ENCODE data around the gene APOBEC3B.
A peak's percentile ranks its signal among the peaks of the same experiment; 100 is the strongest.
"Not testable (repeated sequence)": the region's sequence is repeated elsewhere in the genome, so short reads cannot be mapped to it uniquely, and the experiment has no call there.

The APOBEC3B gene

DNA sequence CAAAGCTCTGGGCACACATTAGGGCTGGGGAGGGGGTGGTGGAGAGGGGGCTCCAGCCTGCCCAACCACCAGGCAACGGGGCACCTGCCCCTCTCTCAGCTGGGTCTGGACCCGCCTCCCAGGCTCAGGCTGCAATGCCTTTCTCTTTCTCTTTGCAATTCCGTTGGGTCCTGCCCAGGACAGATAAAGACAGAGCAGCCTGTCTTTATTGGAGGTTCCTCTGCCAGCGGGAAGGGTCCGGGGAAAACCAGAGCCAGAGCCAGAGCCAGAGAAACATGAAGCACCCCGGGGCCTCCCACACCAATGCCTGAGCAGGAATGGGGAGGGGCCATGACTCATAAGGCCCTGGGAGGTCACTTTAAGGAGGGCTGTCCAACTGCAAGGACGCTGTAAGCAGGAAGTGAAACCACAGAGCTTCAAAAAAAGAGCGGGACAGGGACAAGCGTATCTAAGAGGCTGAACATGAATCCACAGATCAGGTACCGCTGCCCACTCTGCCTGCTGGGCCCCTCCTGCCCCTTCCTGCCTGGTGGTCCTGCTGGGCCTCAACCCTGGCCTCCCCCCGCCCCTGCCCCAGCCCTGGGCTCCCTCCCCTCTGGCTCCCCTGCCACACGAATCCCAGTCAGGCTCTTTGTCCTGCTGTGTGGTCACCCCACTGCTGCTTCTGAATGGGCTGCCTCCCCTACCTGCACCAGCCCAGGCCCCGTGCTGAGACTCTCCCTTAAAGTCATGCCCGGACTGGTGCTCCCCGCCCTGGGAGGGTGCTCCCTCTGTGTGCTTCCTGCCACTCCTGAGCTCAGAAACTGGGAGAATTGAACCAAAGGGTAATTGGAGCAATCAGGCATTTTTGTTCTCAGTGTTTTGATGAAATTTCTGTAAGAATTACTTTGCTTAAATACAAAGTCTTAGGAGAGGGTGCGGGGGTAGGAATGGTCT is at the start of gene APOBEC3B:
TSS of gene APOBEC3B (plus strand) at position 356 of the 936 bp plus-strand sequence. CDS start at position 463, 107 bp downstream.
- peak; percentile 79 for DNase-seq

DNA sequence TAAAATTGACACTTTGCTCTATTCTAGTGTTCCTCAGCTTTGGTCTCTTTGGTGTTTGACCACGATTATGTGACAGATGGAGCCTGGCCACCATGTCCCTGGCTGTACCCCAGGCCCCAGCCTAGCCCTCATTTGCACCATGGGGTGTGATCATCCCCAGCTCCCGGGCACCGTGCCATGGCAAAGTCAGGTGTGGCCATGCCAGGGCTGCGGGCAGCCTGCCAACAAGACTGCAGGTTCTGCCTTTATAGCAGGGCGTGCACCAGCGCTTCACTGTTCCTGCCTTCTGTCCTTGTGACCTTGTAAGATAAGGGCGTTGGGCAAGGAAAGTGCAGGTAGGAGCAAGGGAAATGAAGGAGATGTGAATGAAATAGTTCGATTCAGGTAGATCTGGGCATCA is 47.1 kb upstream of the APOBEC3B start:
- DNase-seq, result no peak

DNA sequence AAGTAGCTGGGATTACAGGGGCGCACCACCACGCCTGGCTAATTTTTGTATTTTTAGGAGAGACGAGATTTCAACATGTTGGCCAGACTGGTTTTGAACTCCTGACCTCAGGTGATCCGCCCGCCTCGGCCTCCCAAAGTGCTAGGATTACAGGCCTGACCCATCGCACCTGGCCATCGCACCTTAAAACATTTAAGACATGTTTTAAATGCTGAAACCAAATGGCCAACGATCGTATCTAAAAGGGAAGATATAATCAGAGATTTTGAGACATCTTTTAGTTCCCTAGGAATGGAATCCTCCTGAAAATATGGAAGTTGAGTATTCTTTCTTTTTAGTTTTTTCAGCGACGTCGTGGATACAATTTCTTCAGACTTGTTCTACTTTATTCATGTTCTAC is 46.5 kb upstream of the APOBEC3B start:
- DNase-seq, result no peak

DNA sequence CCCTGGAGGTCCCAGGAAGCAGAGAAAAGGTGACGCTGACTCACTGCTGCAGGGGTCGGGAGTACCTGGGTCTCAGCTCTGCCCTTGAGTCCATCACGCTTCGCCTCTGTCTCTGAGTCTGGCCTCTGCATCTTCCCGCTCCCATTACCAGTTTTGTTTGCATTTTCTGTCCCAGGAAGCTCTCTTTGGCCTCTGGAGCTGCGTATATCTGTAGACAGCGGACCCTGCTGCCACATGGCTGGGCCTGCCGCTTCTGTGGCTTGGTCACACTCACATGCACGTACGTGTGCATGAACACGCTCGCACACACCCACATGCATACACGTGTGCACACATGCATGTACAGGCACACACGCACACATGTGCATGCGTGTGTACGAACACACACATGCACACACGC is 45.6 kb upstream of the APOBEC3B start:
- no peak for DNase-seq

DNA sequence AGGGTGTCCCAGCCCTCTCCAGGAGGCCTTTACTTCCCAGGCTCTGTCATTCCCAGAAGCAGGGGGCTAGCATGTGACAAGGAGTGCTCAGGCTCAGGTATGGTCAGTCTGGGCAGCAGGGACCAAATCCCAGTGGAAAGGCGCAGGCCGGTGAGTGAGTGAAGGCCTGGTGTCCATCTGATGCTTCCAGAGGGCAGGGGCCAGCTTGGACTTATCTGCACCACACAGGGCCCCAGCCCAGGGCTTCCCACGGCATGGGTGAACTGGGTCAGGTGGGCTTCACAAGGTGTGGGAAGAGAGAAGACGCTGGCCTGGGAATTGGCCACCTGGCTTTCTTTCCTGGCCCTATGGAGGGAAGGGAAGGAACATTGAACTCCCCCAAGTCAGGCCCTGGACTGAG is 45.1 kb upstream of the APOBEC3B start:
- DNase-seq, result no peak

DNA sequence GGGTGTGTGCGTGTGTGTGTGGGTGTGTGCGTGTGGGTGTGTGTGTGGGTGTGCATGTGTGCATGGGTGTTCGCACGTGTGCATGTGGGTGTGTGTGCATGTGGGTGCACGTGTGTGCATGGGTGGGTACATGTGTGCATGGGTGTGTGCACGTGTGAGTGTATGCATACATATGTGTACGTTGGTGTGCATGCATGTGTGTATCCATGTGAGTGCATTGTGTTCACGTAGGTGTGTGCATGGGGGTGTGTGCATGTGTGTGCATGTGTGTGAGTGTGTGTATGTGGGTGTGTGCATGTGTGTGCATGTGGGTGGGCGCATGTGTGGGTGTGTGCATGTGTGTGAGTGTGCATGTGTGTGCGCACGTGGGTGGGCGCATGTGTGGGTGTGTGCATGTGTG is 44.6 kb upstream of the APOBEC3B start:
- no peak for DNase-seq

DNA sequence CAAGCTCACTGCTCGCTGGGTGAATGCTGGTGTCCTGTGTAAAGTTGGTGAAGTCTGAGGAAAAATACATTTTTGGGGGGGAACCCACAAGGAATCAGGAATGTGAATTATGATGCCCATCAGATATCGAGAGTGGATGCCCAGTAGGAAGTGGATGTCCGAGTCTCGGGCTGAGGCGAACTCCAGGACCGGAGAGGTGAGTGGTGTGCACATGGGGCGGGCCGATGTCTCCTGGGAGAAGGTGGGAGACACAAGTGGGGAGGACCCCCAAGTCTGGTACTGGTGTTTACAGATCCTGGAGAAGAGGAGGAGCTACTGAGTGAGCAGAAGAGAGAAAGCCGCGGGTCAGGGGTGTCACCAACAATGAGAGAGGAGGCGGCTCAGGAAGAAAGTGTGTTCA is 43.9 kb upstream of the APOBEC3B start:
- no peak for DNase-seq

DNA sequence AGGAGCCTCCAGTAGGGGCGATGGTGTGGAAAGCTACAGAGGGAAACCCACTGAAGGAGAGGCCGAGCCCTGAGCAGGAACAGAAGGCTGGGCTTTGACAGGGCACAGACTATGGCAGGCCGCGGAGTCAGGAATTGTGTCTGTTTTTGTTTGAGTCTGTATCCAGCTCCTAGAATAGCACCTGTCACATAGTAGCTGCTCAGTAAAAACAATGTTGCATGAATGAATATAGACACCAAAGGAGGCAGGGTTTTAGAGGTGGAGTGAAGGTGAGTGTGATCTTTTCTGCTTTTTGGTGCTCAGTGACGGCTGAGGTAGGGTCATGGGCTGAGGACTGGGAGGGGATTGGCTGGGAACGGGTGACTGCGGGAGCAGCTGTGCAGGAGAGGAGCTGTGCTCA is 43.2 kb upstream of the APOBEC3B start:
- no peak for DNase-seq

DNA sequence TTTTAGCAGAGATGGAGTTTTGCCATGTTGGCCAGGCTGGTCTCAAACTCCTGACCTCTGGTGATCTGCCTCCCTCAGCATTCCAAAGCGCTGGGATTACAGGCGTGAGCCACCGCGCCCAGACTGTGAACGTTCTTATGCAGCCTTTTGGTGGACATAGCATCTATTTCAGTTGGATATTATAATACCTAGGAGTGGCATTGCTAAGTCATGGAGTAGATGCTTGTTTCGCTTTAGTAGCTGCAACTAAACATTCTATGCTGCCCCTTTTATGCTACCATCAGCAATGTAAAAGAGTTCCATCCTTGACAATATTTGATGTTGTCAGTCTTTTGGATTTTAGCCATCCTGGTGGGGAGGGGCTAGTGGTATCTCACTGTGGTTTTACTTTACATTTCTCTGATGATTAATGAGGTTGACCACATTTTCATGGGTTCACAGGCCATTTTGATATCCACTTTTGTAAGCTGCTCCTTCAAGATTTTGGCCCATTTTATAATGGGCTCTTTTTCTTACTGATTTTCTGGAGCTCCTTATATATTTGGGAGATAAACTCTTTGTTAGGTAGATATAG is 41.2 kb upstream of the APOBEC3B start:
- no peak for DNase-seq

DNA sequence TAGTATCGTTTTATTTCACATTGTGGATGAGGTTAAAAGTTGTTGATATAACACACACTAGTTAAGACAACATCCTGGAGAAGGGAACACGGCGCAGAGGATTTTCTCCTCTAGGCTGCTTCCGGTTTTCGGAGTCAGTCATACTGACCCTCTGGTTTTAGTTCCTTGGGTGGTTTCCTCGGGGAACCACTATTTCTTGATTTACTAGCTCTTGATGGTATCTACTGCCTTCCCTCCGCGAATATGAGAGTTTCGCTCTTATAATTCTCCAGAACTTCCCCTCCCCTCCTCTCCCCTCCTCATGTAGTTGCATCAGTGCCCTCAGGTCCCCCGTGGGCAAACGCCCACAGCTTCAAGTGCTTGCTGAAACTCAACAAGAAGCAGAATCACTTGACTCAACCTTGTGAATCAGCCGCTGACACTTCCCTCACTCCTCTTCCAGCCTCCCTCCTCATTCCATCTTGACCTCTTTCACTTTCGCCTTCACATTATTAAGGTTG is 40.6 kb upstream of the APOBEC3B start:
- DNase-seq, result peak; percentile 40

DNA sequence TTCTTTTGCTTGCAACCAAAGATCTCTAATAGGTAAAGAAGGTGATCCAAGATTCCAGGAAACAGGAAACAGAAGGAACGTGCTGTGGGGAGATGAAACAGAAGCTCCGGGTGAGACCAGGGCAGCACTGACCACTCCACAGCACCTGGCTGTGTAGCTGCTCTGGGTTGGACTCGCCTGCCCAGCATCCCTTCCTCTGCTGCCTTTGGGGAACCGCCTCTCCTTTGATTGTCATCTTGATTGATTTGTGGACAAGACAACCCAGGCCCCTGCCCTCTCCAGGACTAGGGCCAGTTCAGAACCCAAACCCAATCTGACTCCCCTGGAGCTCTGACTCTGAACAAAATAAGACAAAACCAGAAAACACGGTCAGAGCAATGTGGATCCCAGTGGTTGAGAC is 39.4 kb upstream of the APOBEC3B start:
- no peak for DNase-seq

DNA sequence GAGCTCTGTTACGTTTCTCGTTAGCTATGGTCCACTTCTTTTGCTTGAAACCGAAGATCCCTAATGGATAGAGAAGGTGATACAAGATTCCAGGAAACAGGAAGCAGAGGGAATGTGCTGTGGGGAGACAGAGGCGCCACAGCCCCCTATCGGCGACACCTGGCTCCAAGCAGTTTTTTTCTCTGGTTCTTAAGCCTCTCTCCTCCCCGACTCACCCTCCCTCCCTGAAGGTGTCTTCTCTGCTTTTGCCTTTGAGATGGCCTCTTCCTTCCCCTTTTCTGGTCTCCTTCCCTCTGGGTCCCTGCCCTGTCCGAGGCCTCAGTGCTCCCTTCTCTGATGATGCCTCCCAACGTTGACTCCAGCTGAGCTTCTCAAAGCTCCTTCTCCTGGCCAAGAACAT is 38.9 kb upstream of the APOBEC3B start:
- no peak for DNase-seq

DNA sequence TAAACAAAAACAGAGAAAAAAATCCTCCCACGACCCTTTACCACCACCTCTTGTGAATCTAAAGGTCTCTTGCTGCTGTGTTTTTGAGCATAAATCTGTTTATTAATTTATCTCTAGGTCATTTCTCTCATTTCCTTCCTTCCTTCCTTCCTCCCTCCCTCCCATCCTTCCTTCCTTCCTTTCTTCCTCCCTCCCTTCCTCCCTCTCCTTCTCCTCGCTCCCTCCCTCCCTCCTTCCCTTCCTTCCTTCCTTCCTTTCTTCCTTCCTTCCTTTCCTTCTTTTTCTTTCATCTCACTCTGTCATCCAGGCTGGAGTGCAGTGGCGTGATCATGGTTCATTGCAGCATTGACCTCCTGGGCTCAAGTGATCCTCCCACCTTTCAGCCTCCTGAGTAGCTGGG is 38.3 kb upstream of the APOBEC3B start:
- no peak for DNase-seq

DNA sequence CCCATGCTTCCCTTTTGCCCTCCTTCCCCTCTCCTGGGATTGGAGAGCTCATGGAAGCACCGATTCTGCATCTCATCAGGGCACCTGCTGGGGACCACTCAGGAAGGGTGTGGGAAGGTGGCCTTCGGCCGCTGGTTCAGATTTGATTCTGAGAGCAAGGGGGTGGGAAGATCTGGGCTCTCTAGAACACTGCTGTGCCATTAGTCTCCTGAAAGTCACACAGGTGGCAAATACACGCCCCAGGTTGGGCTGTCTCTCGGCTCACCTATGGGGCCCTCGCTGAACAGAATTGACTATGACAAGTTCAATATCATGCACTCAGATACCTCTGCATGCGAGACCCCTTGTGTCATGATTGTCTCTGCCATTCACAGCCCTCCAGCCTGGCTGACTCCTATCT is 37.5 kb upstream of the APOBEC3B start:
- no peak for DNase-seq

DNA sequence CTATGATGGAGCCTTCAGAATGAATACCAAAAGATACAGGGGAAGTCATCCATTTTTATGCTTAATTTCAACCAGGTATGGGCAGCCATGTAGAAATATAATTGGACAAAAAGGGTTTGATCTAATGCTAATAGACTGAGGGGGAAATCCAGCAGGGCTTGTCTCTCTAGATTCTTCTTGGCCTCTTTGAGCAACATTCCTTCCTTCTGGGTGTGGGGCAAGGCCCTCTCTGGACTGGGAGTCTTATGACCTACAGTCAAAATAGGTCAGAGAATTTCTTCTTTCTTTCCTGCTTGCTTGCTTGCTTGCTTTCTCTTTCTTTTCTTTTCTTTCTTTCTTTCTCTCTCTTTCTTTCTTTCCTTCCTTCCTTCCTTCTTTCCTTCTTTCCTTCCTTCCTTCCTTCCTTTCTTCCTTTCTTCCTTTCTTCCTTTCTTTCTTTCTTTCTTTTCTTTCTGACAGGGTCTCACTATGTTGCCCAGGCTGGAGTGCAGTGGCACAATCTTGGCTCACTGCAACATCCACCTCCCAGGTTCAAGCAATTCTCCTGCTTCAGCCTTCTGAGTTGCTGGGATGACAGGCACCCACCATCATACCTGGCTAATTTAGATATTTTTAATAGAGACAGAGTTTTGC is 36.3 kb upstream of the APOBEC3B start:
- DNase-seq, result not testable (repeated sequence)

DNA sequence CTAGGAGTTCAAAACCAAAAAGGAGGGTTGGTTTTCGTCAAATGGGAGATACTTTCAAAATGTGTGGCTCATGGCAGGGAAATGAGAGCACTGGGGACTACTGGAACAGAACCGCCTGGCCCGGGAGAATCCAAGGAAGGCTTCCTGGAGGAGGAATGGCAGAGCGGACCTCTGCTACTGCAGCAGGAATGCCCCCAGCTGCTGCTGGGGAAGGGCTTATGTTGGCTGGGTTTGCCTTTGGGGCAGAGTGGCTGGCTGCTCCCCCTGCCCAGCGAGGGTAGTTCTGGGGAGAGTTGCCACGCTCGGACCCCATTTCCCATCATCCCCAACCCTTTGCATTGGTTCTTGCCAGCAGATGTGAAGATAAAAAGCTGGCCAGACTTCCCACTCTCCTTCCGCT is 35.4 kb upstream of the APOBEC3B start:
- DNase-seq, result no peak

DNA sequence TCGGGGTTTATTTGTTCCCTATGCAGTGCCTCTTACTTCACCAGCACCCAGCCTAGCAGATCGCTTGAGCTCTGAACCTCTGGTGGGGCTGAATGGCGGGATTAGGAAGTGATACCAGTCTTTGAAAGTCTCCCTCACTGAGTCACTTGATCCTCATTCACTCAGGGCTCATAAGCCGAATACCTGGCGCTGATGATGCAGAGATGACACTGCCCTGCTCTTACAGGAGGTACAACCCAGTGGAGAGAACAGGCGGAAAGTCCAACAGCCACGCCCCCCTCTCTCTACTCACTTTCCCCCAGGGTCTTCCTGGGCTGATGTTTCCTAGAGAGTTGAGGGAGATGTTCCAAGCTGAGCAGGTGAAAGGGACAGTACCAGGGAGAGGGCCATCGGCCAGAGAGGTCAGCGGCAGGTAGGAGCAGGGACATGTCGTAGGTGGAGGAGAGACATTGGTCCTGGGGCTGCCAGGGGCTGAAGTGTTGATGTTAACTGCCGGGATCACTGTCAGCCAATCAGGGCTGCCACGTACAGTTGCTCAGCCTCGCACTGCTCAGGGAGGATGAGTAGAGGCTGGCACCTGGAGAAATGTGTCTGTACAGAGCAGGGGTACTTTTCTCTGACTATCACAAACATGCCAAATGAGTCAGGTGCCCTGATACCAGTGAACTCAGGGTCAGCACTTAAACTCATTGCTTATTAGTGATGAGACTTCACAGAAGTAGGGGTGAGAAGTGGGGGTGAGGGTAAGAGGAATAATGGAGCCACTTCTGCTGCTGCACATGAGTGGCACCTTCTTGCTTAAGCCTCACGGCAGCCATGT is 34.6 kb upstream of the APOBEC3B start:
- DNase-seq, result no peak

DNA sequence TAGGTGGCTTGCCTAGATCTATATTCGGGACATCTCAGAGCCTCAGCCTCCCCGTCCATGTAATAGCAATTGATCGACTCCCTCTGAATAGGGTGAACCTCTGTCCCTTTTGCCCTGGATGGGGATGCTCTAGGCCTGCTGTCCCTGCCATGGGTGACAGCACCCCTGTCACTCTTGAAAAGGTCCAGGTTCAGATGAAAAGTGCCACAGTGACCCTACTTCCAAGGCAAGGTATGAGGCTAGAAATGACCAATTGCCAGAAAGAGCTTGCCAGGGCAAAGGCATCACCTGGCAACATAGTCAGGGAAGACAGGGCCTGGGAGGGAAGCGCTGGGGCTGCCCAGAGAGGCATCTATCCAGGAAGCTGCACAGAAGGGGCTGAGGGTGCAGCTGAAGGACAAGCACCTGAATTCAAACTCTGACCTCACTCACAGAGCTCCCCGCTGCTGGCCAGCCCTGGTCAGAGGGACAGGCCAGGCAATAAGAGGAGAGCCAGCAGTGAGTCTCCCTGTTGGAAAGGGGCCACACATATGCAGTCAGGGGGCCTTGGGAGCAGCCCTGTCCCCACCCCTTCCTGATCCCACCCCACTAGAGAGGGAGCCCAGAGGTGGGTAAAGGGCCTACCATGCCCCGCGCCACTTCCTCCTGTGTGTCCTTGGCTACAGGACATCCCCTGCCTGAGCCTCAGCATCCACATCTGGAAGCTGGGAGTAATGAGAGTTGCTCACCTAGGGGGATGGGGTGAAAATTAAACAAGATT is 33.8 kb upstream of the APOBEC3B start:
- DNase-seq, result no peak

DNA sequence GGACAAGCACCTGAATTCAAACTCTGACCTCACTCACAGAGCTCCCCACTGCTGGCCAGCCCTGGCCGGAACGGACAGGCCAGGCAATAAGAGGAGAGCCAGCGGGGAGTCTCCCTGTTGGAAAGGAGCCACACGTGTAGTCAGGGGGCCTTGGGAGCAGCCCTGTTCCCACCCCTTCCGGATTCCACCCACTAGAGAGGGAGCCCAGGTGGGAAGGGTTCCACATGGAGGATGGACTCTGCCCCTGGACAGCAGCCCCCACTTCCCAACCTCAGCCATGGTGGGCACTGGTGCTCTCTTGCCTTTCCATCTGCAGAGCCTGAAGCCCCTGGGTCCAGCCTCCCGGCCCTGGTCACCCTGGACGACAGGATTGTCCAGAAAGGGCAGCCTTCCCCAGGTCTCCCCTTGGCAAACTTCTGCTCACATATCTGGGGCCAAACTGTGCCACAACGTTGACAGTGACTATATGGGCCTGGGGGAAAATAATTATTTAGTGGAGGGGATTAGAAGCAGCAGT is 32.2 kb upstream of the APOBEC3B start:
- no peak for DNase-seq

DNA sequence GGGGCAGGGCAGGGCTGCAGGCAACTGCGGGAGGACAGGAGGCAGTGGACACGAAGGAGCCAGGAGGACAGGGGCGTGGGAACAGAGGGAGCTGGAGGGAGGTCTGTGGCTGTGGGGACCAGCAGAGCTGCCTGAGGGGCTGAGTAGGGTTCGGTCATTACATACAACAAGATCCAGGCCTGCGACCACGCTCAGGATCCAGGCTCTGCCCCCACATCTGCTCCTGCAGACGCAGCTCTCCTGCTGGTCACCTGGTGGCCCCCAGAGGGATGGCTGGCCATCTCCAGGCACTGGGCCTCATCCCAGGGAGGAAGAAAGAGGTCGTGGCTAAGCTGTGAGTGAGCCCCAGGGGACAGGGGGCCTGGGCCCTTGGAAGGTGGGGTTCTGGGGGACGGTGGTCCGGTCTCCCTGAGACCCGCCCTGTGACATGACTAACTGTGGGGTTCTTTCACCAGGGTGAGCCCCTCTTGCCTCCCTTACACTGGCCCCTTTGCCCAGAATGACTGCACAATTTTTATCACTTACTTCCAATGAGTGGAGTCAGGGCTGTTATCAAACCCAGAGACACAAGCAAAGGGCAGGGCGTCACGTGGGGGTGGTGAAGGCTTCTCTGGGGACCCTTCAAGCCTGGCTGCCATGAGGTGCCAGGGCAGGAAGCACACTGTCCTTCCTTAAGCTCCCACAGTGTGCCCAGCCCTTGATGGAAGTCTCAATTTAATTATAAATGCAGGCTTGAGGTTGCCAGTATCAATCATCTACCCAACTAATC is 31.4 kb upstream of the APOBEC3B start:
- DNase-seq, result no peak

DNA sequence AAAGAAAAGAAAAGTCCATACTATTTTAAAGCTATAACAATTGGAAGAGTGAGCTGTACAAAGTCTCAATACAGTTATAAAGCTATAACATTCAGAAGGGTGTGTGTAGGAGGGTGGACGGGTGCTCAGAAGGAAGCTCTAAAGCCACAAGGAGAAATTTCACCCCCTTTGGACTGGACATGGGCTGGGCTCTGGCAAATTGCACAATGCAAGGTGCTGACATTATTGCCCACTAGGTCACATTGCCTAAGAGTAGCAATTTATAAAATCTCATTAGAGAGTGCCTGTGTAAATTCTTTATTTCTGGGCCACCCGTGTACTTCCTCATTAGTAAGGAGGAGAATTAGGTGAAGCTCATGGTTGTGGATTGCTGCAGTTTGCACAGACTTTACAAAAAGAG is 30.4 kb upstream of the APOBEC3B start:
- no peak for DNase-seq

Data from CD4-positive, alpha-beta T cell treated with Interleukin-12 subunit alpha and Interleukin-12 subunit beta, for 1 hour (primary cell).